Vagina (tissue), 2 donors: ENCODE data around the gene IGFN1.

Experiments
- CTCF ChIP-seq, 3 experiments: fragments of 450-650 bp in 2 of 3; fragments of 200-600 bp in 1 of 3; sonication (generic) in 1 of 3; IDR thresholded peaks; one replicate each; pipeline ENCODE4 v1.5.1; 2017 to 2019; ENCODE audit warnings: antibody characterized with exemption in 3 of 3, mild to moderate bottlenecking in 2 of 3, moderate library complexity in 2 of 3
- POLR2AphosphoS5 ChIP-seq, 2 donors: sonication (generic); formaldehyde crosslinking; IDR thresholded peaks; one replicate each; pipeline ENCODE4 v1.9.0; 2017; ENCODE audit warnings: antibody characterized with exemption in 2 of 2, mild to moderate bottlenecking in 2 of 2, low read depth in 1 of 2; ENCODE audit not compliant: insufficient read depth in 1 of 2

DNA sequence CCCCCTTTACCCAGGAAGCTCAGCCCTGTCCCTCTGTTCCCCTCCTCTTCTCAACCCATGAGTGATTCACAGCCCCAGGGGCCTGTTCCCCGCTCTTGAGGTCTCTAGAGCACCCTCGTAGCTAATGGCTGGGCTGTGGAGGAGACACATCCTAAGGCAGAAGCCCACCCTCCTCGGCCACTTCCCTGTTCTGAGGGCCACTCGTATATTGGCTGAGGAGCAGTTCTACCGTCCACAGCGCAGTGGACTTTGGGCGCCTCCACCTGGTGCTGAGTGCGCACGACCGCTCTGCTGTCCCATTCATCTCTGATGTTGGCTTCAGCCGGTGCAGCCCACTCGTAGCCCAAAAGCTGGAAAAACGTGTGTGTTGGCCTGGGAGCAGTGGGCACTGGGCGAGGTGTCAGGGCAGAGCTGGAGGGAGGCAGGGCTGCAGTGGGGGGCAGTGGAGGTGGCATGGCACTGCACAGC is 68.2 kb downstream of the IGFN1 start:
- no peak for TF ChIP-seq CTCF (IDR thresholded peaks at IDR 0.05)
- TF ChIP-seq POLR2AphosphoS5 (IDR thresholded peaks at IDR 0.05; ENCODE audit: insufficient read depth in 1 of 2, low read depth in 1 of 2) = no peak
